ENCODE measurements around the gene C5orf24. TPM values are rescaled to one million over a fixed set of nuclear protein-coding genes. Genes with fewer than 3 reads are reported as not detected.

Gene C5orf24
- polyA plus RNA-seq, 1 experiment = 92.3 TPM

- H3K27me3 ChIP-seq (ENCODE audit: control insufficient read depth, insufficient read depth, low read length) = no peaks in the 10 kb centered on the region
- TF ChIP-seq, protein P1, sequence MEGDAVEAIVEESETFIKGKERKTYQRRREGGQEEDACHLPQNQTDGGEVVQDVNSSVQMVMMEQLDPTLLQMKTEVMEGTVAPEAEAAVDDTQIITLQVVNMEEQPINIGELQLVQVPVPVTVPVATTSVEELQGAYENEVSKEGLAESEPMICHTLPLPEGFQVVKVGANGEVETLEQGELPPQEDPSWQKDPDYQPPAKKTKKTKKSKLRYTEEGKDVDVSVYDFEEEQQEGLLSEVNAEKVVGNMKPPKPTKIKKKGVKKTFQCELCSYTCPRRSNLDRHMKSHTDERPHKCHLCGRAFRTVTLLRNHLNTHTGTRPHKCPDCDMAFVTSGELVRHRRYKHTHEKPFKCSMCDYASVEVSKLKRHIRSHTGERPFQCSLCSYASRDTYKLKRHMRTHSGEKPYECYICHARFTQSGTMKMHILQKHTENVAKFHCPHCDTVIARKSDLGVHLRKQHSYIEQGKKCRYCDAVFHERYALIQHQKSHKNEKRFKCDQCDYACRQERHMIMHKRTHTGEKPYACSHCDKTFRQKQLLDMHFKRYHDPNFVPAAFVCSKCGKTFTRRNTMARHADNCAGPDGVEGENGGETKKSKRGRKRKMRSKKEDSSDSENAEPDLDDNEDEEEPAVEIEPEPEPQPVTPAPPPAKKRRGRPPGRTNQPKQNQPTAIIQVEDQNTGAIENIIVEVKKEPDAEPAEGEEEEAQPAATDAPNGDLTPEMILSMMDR (IDR thresholded peaks at IDR 0.05; ENCODE audit: low read depth, low read length) = no peak
- CTCF ChIA-PET = interaction anchor here (0.9 to 1.2 kb wide), 3 partner anchors 25 to 87 kb away, joined by 3 to 6 read pairs (median 3); no protein-coding TSS in a partner anchor
- no peak overlapping the region for H3K4me3 ChIP-seq (ENCODE audit: low read depth, low read length)
- H3K9me3 ChIP-seq (ENCODE audit: control insufficient read depth, insufficient read depth, low read length) = no peaks in the 10 kb centered on the region
- DNase-seq (ENCODE audit: low read depth, low spot score) = no peak
- POLR2A ChIA-PET = no interaction called here
- no peak overlapping the region for H3K27ac ChIP-seq (ENCODE audit: low read depth, low read length)
Measured at GRCh38 chr5:134817006-134817405, 28.8 kb upstream of the C5orf24 start.

- DNase-seq (ENCODE audit: low read depth, low spot score) = no peak
- ChIA-PET POLR2A (no interaction called here), CTCF (no interaction called here)
- Histone ChIP-seq H3K27me3 (ENCODE audit: control insufficient read depth, insufficient read depth, low read length) (no peaks in the 10 kb centered on the region), H3K27ac (ENCODE audit: low read depth, low read length) (no peak overlapping the region), H3K9me3 (ENCODE audit: control insufficient read depth, insufficient read depth, low read length) (no peaks in the 10 kb centered on the region), H3K4me3 (ENCODE audit: low read depth, low read length) (no peak overlapping the region)
- TF ChIP-seq, protein P1 (IDR thresholded peaks at IDR 0.05; ENCODE audit: low read depth, low read length) = no peak
Measured at GRCh38 chr5:134818776-134819175, 27.0 kb upstream of the C5orf24 start.

DNA sequence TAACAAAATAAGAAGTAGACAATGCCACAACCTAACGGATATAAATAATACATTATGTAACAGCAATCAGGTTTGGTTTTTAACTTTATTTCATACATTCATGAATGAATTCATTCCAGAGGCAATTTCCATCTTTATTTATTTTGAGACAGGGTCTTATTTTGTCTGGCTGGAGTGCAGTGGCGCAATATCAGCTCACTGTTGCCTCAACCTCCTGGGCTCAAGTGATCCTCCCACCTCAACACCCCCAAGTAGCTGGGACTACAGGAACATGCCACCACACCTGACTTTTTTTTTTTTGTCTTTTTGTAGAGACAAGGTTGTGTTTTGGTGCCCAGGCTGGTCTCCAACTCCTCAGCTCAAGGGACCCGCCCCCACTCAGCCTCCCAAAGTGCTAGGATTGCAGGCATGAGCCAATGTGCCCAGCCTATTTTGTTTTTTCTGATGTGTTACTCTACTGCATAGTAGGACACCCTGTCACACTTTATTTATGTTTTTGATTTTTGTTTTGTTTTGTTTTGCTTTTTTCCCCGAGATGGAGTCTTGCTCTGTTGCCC is 26.3 kb upstream of the C5orf24 start:
- Histone ChIP-seq H3K4me3 (ENCODE audit: low read depth, low read length) (no peak overlapping the region), H3K9me3 (ENCODE audit: control insufficient read depth, insufficient read depth, low read length) (no peaks in the 10 kb centered on the region), H3K27ac (ENCODE audit: low read depth, low read length) (no peak overlapping the region), H3K27me3 (ENCODE audit: control insufficient read depth, insufficient read depth, low read length) (no peaks in the 10 kb centered on the region)
- TF ChIP-seq, protein P1 (IDR thresholded peaks at IDR 0.05; ENCODE audit: low read depth, low read length) = no peak
- no peak for DNase-seq (ENCODE audit: low read depth, low spot score)
- ChIA-PET CTCF (no interaction called here), POLR2A (no interaction called here)

DNA sequence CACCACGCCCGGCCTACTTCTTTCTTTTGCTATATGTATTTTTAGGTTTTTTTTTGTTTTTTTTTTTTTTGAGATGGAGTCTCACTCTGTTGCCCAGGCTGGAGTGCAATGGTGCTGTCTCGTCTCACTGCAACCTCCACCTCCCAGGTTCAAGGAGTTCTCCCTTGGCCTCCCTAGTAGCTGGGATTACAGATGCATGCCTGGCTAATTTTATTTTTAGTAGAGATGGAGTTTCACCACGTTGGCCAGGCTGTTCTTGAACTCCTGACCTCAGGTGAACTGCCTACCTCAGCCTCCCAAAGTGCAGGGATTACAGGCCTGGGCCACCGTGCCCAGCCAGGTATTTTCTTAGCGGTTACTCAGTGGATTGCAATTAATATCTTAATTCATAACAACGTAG is 23.9 kb upstream of the C5orf24 start:
- H3K27me3 ChIP-seq (ENCODE audit: control insufficient read depth, insufficient read depth, low read length) = no peaks in the 10 kb centered on the region
- DNase-seq (ENCODE audit: low read depth, low spot score) = no peak
- TF ChIP-seq, protein P1 (IDR thresholded peaks at IDR 0.05; ENCODE audit: low read depth, low read length) = no peak
- ChIA-PET CTCF (no interaction called here), POLR2A (interaction anchor here (0.7 kb wide), 1 partner anchor 14 kb away, joined by 3 read pairs; no protein-coding TSS in a partner anchor)
- H3K4me3 ChIP-seq (ENCODE audit: low read depth, low read length) = no peak overlapping the region
- H3K9me3 ChIP-seq (ENCODE audit: control insufficient read depth, insufficient read depth, low read length) = no peaks in the 10 kb centered on the region
- no peak overlapping the region for H3K27ac ChIP-seq (ENCODE audit: low read depth, low read length)

DNA sequence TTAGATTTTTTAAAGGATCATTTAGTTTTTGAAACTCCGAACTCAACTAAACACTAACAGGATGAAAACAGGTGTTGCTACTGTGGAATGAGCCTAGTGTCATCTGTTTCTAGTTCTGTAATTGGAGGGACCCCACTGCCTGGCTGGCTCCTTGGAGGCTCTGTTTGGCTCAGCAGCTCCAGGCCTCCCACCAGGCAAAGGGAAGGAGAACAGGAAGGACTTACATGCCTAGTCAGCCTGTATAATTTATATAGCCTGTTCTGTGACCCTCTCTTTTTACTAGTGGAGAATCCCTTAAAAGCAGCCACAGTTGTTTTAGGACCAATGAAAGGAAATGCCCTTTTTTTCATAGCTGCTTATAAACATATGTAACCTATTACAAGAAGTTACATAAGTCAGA is 21.1 kb upstream of the C5orf24 start:
- no peak overlapping the region for H3K4me3 ChIP-seq (ENCODE audit: low read depth, low read length)
- CTCF ChIA-PET = interaction anchor here (1.2 to 1.5 kb wide), 3 partner anchors 9 to 81 kb away, joined by 3 read pairs; no protein-coding TSS in a partner anchor
- DNase-seq (ENCODE audit: low read depth, low spot score) = no peak

More for the DNA sequence above, 21.1 kb upstream of the C5orf24 start:
- TF ChIP-seq, protein P1 (IDR thresholded peaks at IDR 0.05; ENCODE audit: low read depth, low read length) = no peak
- H3K27ac ChIP-seq (ENCODE audit: low read depth, low read length) = no peak overlapping the region
- POLR2A ChIA-PET = interaction anchor here (1.5 kb wide), 1 partner anchor 21 kb away, joined by 3 read pairs; the partner anchor contains the start of gene C5orf24
- H3K9me3 ChIP-seq (ENCODE audit: control insufficient read depth, insufficient read depth, low read length) = no peaks in the 10 kb centered on the region
- H3K27me3 ChIP-seq (ENCODE audit: control insufficient read depth, insufficient read depth, low read length) = no peaks in the 10 kb centered on the region
